Mesenchymal stem cell (in vitro differentiated cells and primary cell): ENCODE measurements around the gene XKRX.

Experiments
- DNase-seq: peaks from one replicate; pipeline ENCODE4 v3.0.0-alpha.2; 2013
- H2AFZ ChIP-seq: one replicate; pipeline ENCODE4 v1.6.1; 2013; ENCODE audit warnings: low read depth, mild to moderate bottlenecking, control low read depth, inconsistent platforms, low read length, moderate library complexity
- H2AK5ac ChIP-seq: 2 replicates; pipeline ENCODE4 v1.6.1; 2013; ENCODE audit warnings: low read length, moderate library complexity, mild to moderate bottlenecking, inconsistent platforms; ENCODE audit not compliant: severe bottlenecking
- H2BK120ac ChIP-seq: one replicate; pipeline ENCODE4 v1.6.1; 2013; ENCODE audit warnings: low read depth, mild to moderate bottlenecking, inconsistent platforms, low read length, moderate library complexity
- H2BK12ac ChIP-seq, 2 experiments: one replicate each; pipeline ENCODE4 v1.6.1; 2013; ENCODE audit warnings: inconsistent platforms in 2 of 2, low read length in 2 of 2, mild to moderate bottlenecking in 2 of 2, moderate library complexity in 2 of 2, control low read depth in 1 of 2
- H2BK15ac ChIP-seq: one replicate; pipeline ENCODE4 v1.6.1; 2013; ENCODE audit warnings: mild to moderate bottlenecking, low read depth, inconsistent platforms; ENCODE audit not compliant: poor library complexity, severe bottlenecking
- H2BK5ac ChIP-seq: 2 replicates; pipeline ENCODE4 v1.6.1; 2013; ENCODE audit warnings: low read depth, mild to moderate bottlenecking, low read length, control low read depth, inconsistent platforms; ENCODE audit not compliant: poor library complexity, severe bottlenecking
- H3K14ac ChIP-seq, 2 experiments: one replicate each; pipeline ENCODE4 v1.6.1; 2013; ENCODE audit warnings: inconsistent platforms in 2 of 2, low read length in 2 of 2, control low read depth in 1 of 2, mild to moderate bottlenecking in 1 of 2, moderate library complexity in 1 of 2
- H3K18ac ChIP-seq, 2 experiments: one replicate each; pipeline ENCODE4 v1.6.1; 2013; ENCODE audit warnings: inconsistent platforms in 2 of 2, low read length in 2 of 2, control low read depth in 1 of 2, low read depth in 1 of 2, mild to moderate bottlenecking in 1 of 2
- H3K23ac ChIP-seq, 2 experiments: one replicate each; pipeline ENCODE4 v1.6.1; 2013; ENCODE audit warnings: inconsistent platforms in 2 of 2, low read length in 2 of 2, mild to moderate bottlenecking in 2 of 2, moderate library complexity in 2 of 2, control low read depth in 1 of 2
- H3K27ac ChIP-seq: 2 replicates; pipeline ENCODE4 v1.5.1; 2013; ENCODE audit warnings: mild to moderate bottlenecking, moderate library complexity, low read length, control low read depth, inconsistent platforms; ENCODE audit not compliant: poor library complexity, severe bottlenecking
- H3K27me3 ChIP-seq, 2 experiments: 2 replicates each; pipeline versions ENCODE4 v1.6.1 to v1.7.0; 2013; ENCODE audit warnings: low read length in 2 of 2, mild to moderate bottlenecking in 2 of 2, moderate library complexity in 2 of 2, control low read depth in 1 of 2, inconsistent platforms in 1 of 2; ENCODE audit not compliant: control insufficient read depth in 1 of 2, insufficient read depth in 1 of 2
- H3K36me3 ChIP-seq, 2 experiments: 2 replicates each; pipeline versions ENCODE4 v1.6.1 to v1.7.0; 2013; ENCODE audit warnings: low read length in 2 of 2, control low read depth in 1 of 2, inconsistent platforms in 1 of 2, low read depth in 1 of 2, mild to moderate bottlenecking in 1 of 2; ENCODE audit not compliant: insufficient read depth in 2 of 2, control insufficient read depth in 1 of 2
- H3K4ac ChIP-seq, 2 experiments: one replicate each; pipeline ENCODE4 v1.6.1; 2013; ENCODE audit warnings: inconsistent platforms in 2 of 2, low read length in 2 of 2, mild to moderate bottlenecking in 2 of 2, moderate library complexity in 2 of 2, control low read depth in 1 of 2, low read depth in 1 of 2
- H3K4me1 ChIP-seq: 2 replicates; pipeline ENCODE4 v1.6.1; 2013; ENCODE audit warnings: low read depth, low read length, control low read depth; ENCODE audit not compliant: control insufficient read depth, insufficient read depth
- H3K4me2 ChIP-seq: 2 replicates; pipeline ENCODE4 v1.6.1; 2013; ENCODE audit warnings: low read length, mild to moderate bottlenecking, inconsistent platforms; ENCODE audit not compliant: poor library complexity, severe bottlenecking
- H3K4me3 ChIP-seq, 2 experiments: 2 replicates each; pipeline versions ENCODE4 v1.5.1 to v1.7.0; 2013; ENCODE audit warnings: low read length in 2 of 2, mild to moderate bottlenecking in 2 of 2, control low read depth in 1 of 2, low read depth in 1 of 2; ENCODE audit not compliant: insufficient read depth in 1 of 2
- H3K79me1 ChIP-seq: replicated peaks from 2 replicates; pipeline ENCODE4 v1.6.1; 2013; ENCODE audit warnings: mild to moderate bottlenecking, control low read depth, low read length, inconsistent platforms; ENCODE audit not compliant: poor library complexity, severe bottlenecking
- H3K9ac ChIP-seq: 2 replicates; pipeline ENCODE4 v1.7.0; 2013; ENCODE audit warnings: mild to moderate bottlenecking, low read length, moderate library complexity
- H3K9me3 ChIP-seq: 2 replicates; pipeline ENCODE4 v1.7.0; 2013; ENCODE audit warnings: mild to moderate bottlenecking, low read length; ENCODE audit not compliant: control insufficient read depth
- H4K8ac ChIP-seq: one replicate; pipeline ENCODE4 v1.6.1; 2013; ENCODE audit warnings: inconsistent platforms, mild to moderate bottlenecking, low read length, moderate library complexity
- H4K91ac ChIP-seq: one replicate; pipeline ENCODE4 v1.6.1; 2013; ENCODE audit warnings: mild to moderate bottlenecking, low read length, inconsistent platforms
- WGBS: methylation state at CpG from one replicate; pipeline ENCODE4 v1.1.7; 2013; ENCODE audit warnings: mixed read lengths; 5-methylcytosine and 5-hydroxymethylcytosine counted together

XKRX gene

DNA sequence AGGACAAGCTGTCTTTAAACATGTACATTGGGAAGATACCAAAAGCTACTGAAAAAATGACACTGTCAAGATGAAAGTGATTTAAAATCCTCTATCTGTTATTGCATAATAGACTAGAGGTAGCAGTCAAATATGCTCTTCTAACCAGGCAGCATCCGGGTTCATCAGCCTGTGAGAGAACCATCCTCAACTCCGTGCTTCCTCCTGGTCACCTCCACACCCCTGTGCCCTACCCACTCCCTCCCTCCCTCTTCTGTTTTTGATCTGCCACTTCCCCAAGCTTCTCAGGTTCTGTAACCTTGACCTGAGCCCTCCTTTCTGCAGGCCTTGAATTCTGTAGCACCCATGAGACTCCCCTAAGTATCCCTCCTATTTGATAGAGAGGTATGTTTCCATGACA lies 60.4 kb downstream of the XKRX start:
- no peaks in the 10 kb centered on the region for H3K36me3 ChIP-seq
- no peak overlapping the region for H3K4me3 ChIP-seq
- no peak overlapping the region for H3K4ac ChIP-seq
- no peak overlapping the region for H4K91ac ChIP-seq
- H2AK5ac ChIP-seq: no peak overlapping the region
- no peak overlapping the region for H2BK15ac ChIP-seq
- 79% methylated on average over 2 of the region's 2 CpGs for WGBS
- H3K14ac ChIP-seq: no peak overlapping the region
- no peaks in the 10 kb centered on the region for H3K4me1 ChIP-seq
- H3K27me3 ChIP-seq: peaks cover 0 to 11% of the 10 kb centered on the region in 2 experiments
- H2BK120ac ChIP-seq: no peak overlapping the region
- H3K9ac ChIP-seq: no peak overlapping the region
- no peak for DNase-seq
- no peak overlapping the region for H3K23ac ChIP-seq
- H2AFZ ChIP-seq: no peak overlapping the region
- no peaks in the 10 kb centered on the region for H3K9me3 ChIP-seq
- no peaks in the 10 kb centered on the region for H3K79me1 ChIP-seq
- H2BK5ac ChIP-seq: no peak overlapping the region
- H2BK12ac ChIP-seq: no peak overlapping the region
- no peak overlapping the region for H3K4me2 ChIP-seq
- H3K18ac ChIP-seq: no peak overlapping the region
- no peak overlapping the region for H3K27ac ChIP-seq
- H4K8ac ChIP-seq: no peak overlapping the region

DNA sequence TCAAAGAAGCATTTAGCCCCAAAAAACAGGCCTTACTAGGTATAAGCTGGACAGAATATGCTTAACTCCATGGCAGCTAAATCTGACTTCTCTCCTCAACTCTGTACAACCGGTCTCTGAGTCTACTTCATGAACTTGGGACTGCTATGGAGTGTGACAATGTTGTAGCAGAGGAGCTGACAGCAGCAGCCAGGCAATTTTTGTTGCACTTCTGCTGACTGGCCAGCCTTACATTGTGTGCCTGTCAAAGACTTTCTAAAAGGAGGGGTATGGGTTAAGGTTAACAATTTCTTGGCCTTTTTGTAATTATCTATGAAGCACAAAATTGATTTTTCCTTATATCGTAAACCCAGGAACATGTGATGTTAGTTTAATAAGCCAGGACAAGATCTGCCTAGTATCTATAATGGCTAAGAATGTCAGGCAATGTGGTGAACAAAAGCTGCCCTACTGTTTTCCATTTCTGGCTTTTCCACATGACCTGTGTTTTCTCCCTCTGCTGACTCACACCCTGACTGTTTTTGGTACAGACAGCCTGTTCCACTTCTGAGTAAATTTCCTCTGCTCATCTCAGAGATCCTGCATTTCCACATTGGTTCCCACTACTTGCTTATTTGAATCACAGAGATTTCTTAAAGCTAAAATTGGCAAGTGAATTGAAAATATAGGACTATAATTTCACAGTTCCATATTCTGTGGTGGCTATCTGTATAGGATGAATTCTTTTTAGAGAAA lies 63.9 kb downstream of the XKRX start:
- Histone ChIP-seq H3K27me3 (peaks cover 0 to 19% of the 10 kb centered on the region in 2 experiments), H3K27ac (no peak overlapping the region), H3K23ac (no peak overlapping the region), H3K36me3 (no peaks in the 10 kb centered on the region), H2BK15ac (no peak overlapping the region), H3K79me1 (no peaks in the 10 kb centered on the region), H3K4me3 (no peak overlapping the region), H2BK120ac (no peak overlapping the region), H3K9me3 (no peaks in the 10 kb centered on the region), H3K4me1 (no peaks in the 10 kb centered on the region), H3K9ac (peak overlapping the region; percentile 24), H2AFZ (no peak overlapping the region), H2BK12ac (no peak overlapping the region), H4K8ac (no peak overlapping the region), H3K4ac (no peak overlapping the region), H2BK5ac (no peak overlapping the region), H3K18ac (no peak overlapping the region), H3K4me2 (no peak overlapping the region), H3K14ac (no peak overlapping the region), H4K91ac (no peak overlapping the region), H2AK5ac (no peak overlapping the region)
- DNase-seq: peak; percentile 57
- 83% methylated on average over 1 of the region's 2 CpGs for WGBS
